ENCODE measurements around the gene ENTREP1.

The ENTREP1 gene

GRCh38 chr9:69324549-69325401 lies at the start of gene ENTREP1:
TSS of gene ENTREP1 (plus strand) at chr9:69325215. CDS start at chr9:69325310, 95 bp downstream.
- no peak within 1 kb of the TSS for H3K4me2 ChIP-seq (ENCODE audit: low read length)
- H3K27me3 ChIP-seq (ENCODE audit: control insufficient read depth, low read length): peaks cover 16% of the 10 kb centered on the region; the same call in 1 of the 2 replicates

GRCh38 chr9:69276775-69277174 lies 48.2 kb upstream of the ENTREP1 start:
- H3K36me3 ChIP-seq (ENCODE audit: control insufficient read depth, low read length): no peaks in the 10 kb centered on the region
- H3K79me2 ChIP-seq (ENCODE audit: control insufficient read depth, low read length): no peaks in the 10 kb centered on the region
- H3K4me2 ChIP-seq (ENCODE audit: low read length): no peak overlapping the region
- no peaks in the 10 kb centered on the region for H3K9me2 ChIP-seq (replicated peaks; ENCODE audit: control insufficient read depth, low read length)
- H3F3A ChIP-seq (ENCODE audit: control insufficient read depth, insufficient read depth): no peaks in the 10 kb centered on the region
- H3K27ac ChIP-seq (ENCODE audit: low read depth, low read length): no peak overlapping the region
- TF ChIP-seq EZH2phosphoT487 (IDR thresholded peaks at IDR 0.05; ENCODE audit: borderline replicate concordance, low read length) (no peak), CTCF (IDR thresholded peaks at IDR 0.05; ENCODE audit: low read depth, low read length, poor library complexity, severe bottlenecking) (no peak)
- H3K4me3 ChIP-seq (ENCODE audit: low read length): no peak overlapping the region
- no peaks in the 10 kb centered on the region for H4K20me1 ChIP-seq (ENCODE audit: control insufficient read depth, insufficient read depth, low read depth, low read length)
- H3K9me3 ChIP-seq (ENCODE audit: control insufficient read depth, insufficient read depth, low read length): no peaks in the 10 kb centered on the region
- H3K4me1 ChIP-seq (ENCODE audit: control insufficient read depth, low read length): no peaks in the 10 kb centered on the region
- H3K27me3 ChIP-seq (ENCODE audit: control insufficient read depth, low read length): no peaks in the 10 kb centered on the region

More at GRCh38 chr9:69324549-69325401, at the start of gene ENTREP1:
- H3K4me1 ChIP-seq (ENCODE audit: control insufficient read depth, low read length): no peaks in the 10 kb centered on the region
- H3K9me2 ChIP-seq (replicated peaks; ENCODE audit: control insufficient read depth, low read length): no peaks in the 10 kb centered on the region
- H4K20me1 ChIP-seq (ENCODE audit: control insufficient read depth, insufficient read depth, low read depth, low read length): no peaks in the 10 kb centered on the region
- H3K36me3 ChIP-seq (ENCODE audit: control insufficient read depth, low read length): no peaks in the 10 kb centered on the region
- no peaks in the 10 kb centered on the region for H3K9me3 ChIP-seq (ENCODE audit: control insufficient read depth, insufficient read depth, low read length)
- TF ChIP-seq EZH2phosphoT487 (IDR thresholded peaks at IDR 0.05; ENCODE audit: borderline replicate concordance, low read length) (no peak), CTCF (IDR thresholded peaks at IDR 0.05; ENCODE audit: low read depth, low read length, poor library complexity, severe bottlenecking) (no peak)
- no peaks in the 10 kb centered on the region for H3F3A ChIP-seq (ENCODE audit: control insufficient read depth, insufficient read depth)
- H3K79me2 ChIP-seq (ENCODE audit: control insufficient read depth, low read length): no peaks in the 10 kb centered on the region
- no peak within 1 kb of the TSS for H3K4me3 ChIP-seq (ENCODE audit: low read length)
- H3K27ac ChIP-seq (ENCODE audit: low read depth, low read length): no peak within 1 kb of the TSS

GRCh38 chr9:69279084-69279731 lies 45.8 kb upstream of the ENTREP1 start:
- Histone ChIP-seq H3K79me2 (ENCODE audit: control insufficient read depth, low read length) (no peaks in the 10 kb centered on the region), H3K9me3 (ENCODE audit: control insufficient read depth, insufficient read depth, low read length) (no peaks in the 10 kb centered on the region), H3K27ac (ENCODE audit: low read depth, low read length) (no peak overlapping the region), H3K9me2 (replicated peaks; ENCODE audit: control insufficient read depth, low read length) (no peaks in the 10 kb centered on the region), H3K4me1 (ENCODE audit: control insufficient read depth, low read length) (no peaks in the 10 kb centered on the region), H3K4me2 (ENCODE audit: low read length) (no peak overlapping the region), H3K36me3 (ENCODE audit: control insufficient read depth, low read length) (no peaks in the 10 kb centered on the region), H3K4me3 (ENCODE audit: low read length) (no peak overlapping the region), H3F3A (ENCODE audit: control insufficient read depth, insufficient read depth) (no peaks in the 10 kb centered on the region), H3K27me3 (ENCODE audit: control insufficient read depth, low read length) (no peaks in the 10 kb centered on the region), H4K20me1 (ENCODE audit: control insufficient read depth, insufficient read depth, low read depth, low read length) (no peaks in the 10 kb centered on the region)
- TF ChIP-seq CTCF (IDR thresholded peaks at IDR 0.05; ENCODE audit: low read depth, low read length, poor library complexity, severe bottlenecking) (no peak), EZH2phosphoT487 (IDR thresholded peaks at IDR 0.05; ENCODE audit: borderline replicate concordance, low read length) (no peak)
